Endothelial cell of umbilical vein (primary cell): Measurements from ENCODE around the gene RNF224. TPM values are rescaled to one million over a fixed set of nuclear protein-coding genes. Genes with fewer than 3 reads are reported as not detected.
A peak's percentile ranks its signal among the peaks of the same experiment; 100 is the strongest.

Experiments
- BruUV-seq: library from RNA; stranded (reverse); fragments of 400-500 nt; replicated peaks from 2 replicates; lab custom pipeline; 2021; lab: Mats Ljungman, UMichigan
- CTCF ChIA-PET: fragments of 300-600, 350-600 bp; sonication (Branson Sonifier 250); formaldehyde crosslinking; loops from one replicate; lab custom pipeline; 2021; ENCODE audit warnings: antibody characterized with exemption, inconsistent platforms; lab: Charles Lee
- POLR2A ChIA-PET: fragments of 300-600, 350-600 bp; sonication (Branson Sonifier 250); formaldehyde crosslinking; loops from one replicate; lab custom pipeline; 2021; ENCODE audit warnings: antibody characterized with exemption, inconsistent platforms; lab: Charles Lee
- DNase-seq: peaks from one replicate; pipeline ENCODE4 v3.0.0-alpha.2; 2011; ENCODE audit warnings: low read depth, low spot score
- FAIRE-seq: peaks from 2 replicates; lab custom pipeline; 2011; peaks lifted over from hg19 to GRCh38; lab: Jason Lieb, UNC
- H2AFZ ChIP-seq: 2 replicates; pipeline ENCODE4 v1.6.0; 2012; ENCODE audit warnings: low read depth, low read length, control low read depth, inconsistent platforms
- H3K27ac ChIP-seq: 2 replicates; pipeline ENCODE4 v1.5.1; 2011; ENCODE audit warnings: low read depth, mild to moderate bottlenecking, control low read depth, low read length, moderate library complexity; ENCODE audit not compliant: insufficient read depth
- H3K27me3 ChIP-seq, 2 experiments: 2 replicates each; pipeline versions ENCODE4 v1.6.0 to v1.6.1; 2011; ENCODE audit warnings: low read length in 2 of 2, mixed read lengths in 1 of 2; ENCODE audit not compliant: control insufficient read depth in 2 of 2, insufficient read depth in 2 of 2
- H3K36me3 ChIP-seq, 2 experiments: 2 replicates in 1 of 2; 3 replicates in 1 of 2; pipeline ENCODE4 v1.5.1; 2011; ENCODE audit warnings: low read length in 2 of 2, mild to moderate bottlenecking in 1 of 2, moderate library complexity in 1 of 2; ENCODE audit not compliant: control insufficient read depth in 2 of 2, insufficient read depth in 2 of 2; ENCODE audit errors: extremely low read depth in 1 of 2
- H3K4me1 ChIP-seq: 3 replicates; pipeline ENCODE4 v1.5.1; 2011; ENCODE audit warnings: mild to moderate bottlenecking, low read length; ENCODE audit not compliant: control insufficient read depth, insufficient read depth; ENCODE audit errors: extremely low read depth
- H3K4me2 ChIP-seq: 2 replicates; pipeline ENCODE4 v1.6.1; 2011; ENCODE audit warnings: low read length, control low read depth, mixed read lengths; ENCODE audit not compliant: insufficient read depth
- H3K4me3 ChIP-seq, 3 experiments: fragments of 200-600 bp in 1 of 3; sonication (generic), shearing (Covaris generic) in 1 of 3; replicated peaks in 1 of 3; 2 replicates each; pipeline ENCODE4 v1.5.1; 2011 to 2016; ENCODE audit warnings: control low read depth in 3 of 3, low read length in 3 of 3, mild to moderate bottlenecking in 2 of 3, inconsistent platforms in 1 of 3, low read depth in 1 of 3, moderate library complexity in 1 of 3; ENCODE audit not compliant: insufficient read depth in 1 of 3
- H3K79me2 ChIP-seq: 2 replicates; pipeline ENCODE4 v1.6.0; 2012; ENCODE audit warnings: low read length, inconsistent platforms; ENCODE audit not compliant: control insufficient read depth, insufficient read depth
- H3K9ac ChIP-seq: replicated peaks from 2 replicates; pipeline ENCODE3; 2011; ENCODE audit warnings: low read length, control low read depth; ENCODE audit not compliant: insufficient read depth; ENCODE audit errors: extremely low read depth
- H3K9me1 ChIP-seq: replicated peaks from 3 replicates; pipeline ENCODE4 v1.6.0; 2011; ENCODE audit warnings: mild to moderate bottlenecking, low read length; ENCODE audit not compliant: control insufficient read depth, insufficient read depth; ENCODE audit errors: extremely low read depth
- H3K9me3 ChIP-seq: replicated peaks from 2 replicates; pipeline ENCODE4 v1.5.1; 2012; ENCODE audit warnings: low read length, inconsistent platforms; ENCODE audit not compliant: control insufficient read depth, insufficient read depth
- H4K20me1 ChIP-seq: replicated peaks from 2 replicates; pipeline ENCODE3; 2011; ENCODE audit warnings: mild to moderate bottlenecking, low read length; ENCODE audit not compliant: control insufficient read depth, insufficient read depth; ENCODE audit errors: extremely low read depth
- CTCF ChIP-seq, 2 donors: IDR thresholded peaks; 1 replicate in 1 of 2; 2 replicates in 1 of 2; pipeline ENCODE4 v1.5.1; 2011; ENCODE audit warnings: low read length in 2 of 2, mild to moderate bottlenecking in 2 of 2, moderate library complexity in 2 of 2, control low read depth in 1 of 2, inconsistent platforms in 1 of 2, low read depth in 1 of 2; ENCODE audit not compliant: insufficient read depth in 1 of 2; ENCODE audit errors: extremely low read depth in 1 of 2
- EZH2 ChIP-seq: IDR thresholded peaks from 2 replicates; pipeline ENCODE4 v1.6.1; 2012; ENCODE audit warnings: borderline replicate concordance, low read depth, mild to moderate bottlenecking, moderate library complexity, low read length, inconsistent platforms; ENCODE audit not compliant: severe bottlenecking
- FOS ChIP-seq: IDR thresholded peaks from 2 replicates; pipeline ENCODE4 v1.6.1; 2011; ENCODE audit warnings: mild to moderate bottlenecking, low read length, moderate library complexity, borderline replicate concordance; ENCODE audit not compliant: insufficient read depth
- GATA2 ChIP-seq: IDR thresholded peaks from 2 replicates; pipeline ENCODE4 v1.7.0; 2011; ENCODE audit warnings: low read depth, mild to moderate bottlenecking, moderate library complexity, mixed read lengths, low read length; ENCODE audit not compliant: insufficient read length, insufficient read depth
- JUN ChIP-seq: IDR thresholded peaks from 2 replicates; pipeline ENCODE4 v1.6.1; 2011; ENCODE audit warnings: borderline replicate concordance, low read depth; ENCODE audit not compliant: insufficient read length, insufficient read depth
- MAX ChIP-seq: IDR thresholded peaks from 2 replicates; pipeline ENCODE4 v1.6.1; 2011; ENCODE audit not compliant: insufficient read depth, insufficient read length
- MYC ChIP-seq: IDR thresholded peaks from one replicate; pipeline ENCODE4 v1.6.1; 2011; ENCODE audit warnings: mild to moderate bottlenecking, low read depth, low read length
- POLR2A ChIP-seq: IDR thresholded peaks from 2 replicates; pipeline ENCODE4 v1.6.1; 2012; ENCODE audit warnings: low read depth, mild to moderate bottlenecking, control low read depth, low read length
- POLR2AphosphoS5 ChIP-seq: IDR thresholded peaks from 2 replicates; pipeline ENCODE4 v1.6.1; 2012; ENCODE audit warnings: low read depth, mild to moderate bottlenecking, control low read depth, low read length, moderate library complexity; ENCODE audit not compliant: insufficient read depth
- dilution Hi-C: fragments of 300-500 bp; cut with MboI; formaldehyde crosslinking; loops from one replicate; pipeline ENCODE4 v1.15.0; 2019; ENCODE audit warnings: low sequenced_read_pairs; ENCODE audit not compliant: extremely low pct_ligation_motif_present
- intact Hi-C: fragments of 100-400 bp; cut with micrococcal nuclease; formaldehyde crosslinking; loops from one replicate; pipeline ENCODE4 v1.10.0; 2022
- polyA plus RNA-seq, 4 experiments: library from polyadenylated mRNA; depleted of rRNA in 3 of 4; stranded (reverse) in 3 of 4; unstranded in 1 of 4; fragments of >200 nt; gene quantifications; 2 replicates each; pipeline versions ENCODE4 v1.2.1 to v1.2.3, GENCODE V29; 2011 to 2012; ENCODE audit warnings: missing spikeins in 1 of 4
- total RNA-seq: library from RNA; stranded (reverse); gene quantifications from 2 replicates; pipeline ENCODE4 v1.2.3, GENCODE V29; 2021

The RNF224 gene
- total and polyA plus RNA-seq, 2 donors (not counting 3 experiments of a cell fraction or from before 2014, with no cell fraction given) = not detected

DNA sequence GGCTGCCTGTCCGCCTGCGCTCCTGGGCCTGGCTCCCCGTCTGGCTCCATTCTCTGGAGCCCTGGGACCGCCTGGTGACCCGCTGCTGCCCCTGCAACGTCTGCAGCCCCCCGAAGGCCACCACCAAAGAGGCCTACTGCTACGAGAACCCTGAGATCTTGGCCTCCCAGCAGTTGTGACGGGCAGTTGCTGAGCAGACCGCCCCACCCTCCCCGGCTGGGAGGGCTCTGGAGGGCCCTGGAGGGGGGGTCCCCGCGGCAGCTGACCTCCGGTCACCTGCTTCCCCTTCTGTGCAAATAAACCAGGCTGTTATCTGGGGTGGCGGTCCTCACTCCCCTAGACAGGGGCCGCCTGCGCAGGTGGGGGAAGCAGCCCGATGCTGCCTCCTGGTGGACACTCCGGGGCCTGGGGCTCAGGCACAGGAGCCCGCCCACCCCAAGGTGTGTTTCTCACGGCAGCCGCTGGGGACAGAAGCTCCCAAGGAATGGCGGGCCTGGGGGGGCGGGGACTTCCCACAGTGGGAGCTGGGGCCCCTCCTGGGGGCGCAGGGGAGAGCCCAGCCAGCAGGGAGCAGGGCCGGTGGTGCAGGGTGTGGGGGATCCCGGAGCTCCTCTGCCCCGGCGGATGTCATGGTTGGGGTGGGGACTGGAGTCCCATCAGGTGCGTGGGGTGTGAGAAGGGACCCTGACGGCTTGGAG lies 9.1 kb downstream of the RNF224 start:
- ChIA-PET CTCF (interaction anchor here (0.6 to 2.5 kb wide), 68 partner anchors 9 to 782 kb away, joined by 3 to 63 read pairs (median 4); partner anchors contain the start of genes CYSRT1, MAN1B1, NDOR1 and NELFB), POLR2A (interaction anchor here (0.6 kb wide), 4 partner anchors 32 to 149 kb away, joined by 3 to 4 read pairs (median 3); partner anchors contain the start of gene MAN1B1)
- Histone ChIP-seq H3K9me1 (no peaks in the 10 kb centered on the region), H3K27me3 (no peaks in the 10 kb centered on the region), H3K9ac (no peak overlapping the region), H3K36me3 (no peaks in the 10 kb centered on the region), H3K79me2 (peaks cover 4% of the 10 kb centered on the region), H3K4me3 (no peak overlapping the region), H3K4me1 (no peaks in the 10 kb centered on the region), H3K27ac (no peak overlapping the region), H2AFZ (no peak overlapping the region), H3K4me2 (no peak overlapping the region), H3K9me3 (no peaks in the 10 kb centered on the region), H4K20me1 (no peaks in the 10 kb centered on the region)
- dilution Hi-C loops (no loop called here), intact Hi-C loops (loop anchor here (1.0 to 5.0 kb wide), 3 partner anchors 14 to 449 kb away; partner anchors contain the start of gene RNF208)
- DNase-seq = peak; percentile 77
- no peak for TF ChIP-seq EZH2
- TF ChIP-seq JUN = no peak
- TF ChIP-seq FOS = no peak
- no peak for TF ChIP-seq POLR2A
- TF ChIP-seq MYC = no peak
- no peak for TF ChIP-seq MAX
- peak; percentile 97 to 99 for TF ChIP-seq CTCF (IDR thresholded peaks at IDR 0.05; ENCODE audit: extremely low read depth in 1 of 2, insufficient read depth in 1 of 2, low read depth in 1 of 2, low read length in 2 of 2)
- peak; percentile 33 for TF ChIP-seq POLR2AphosphoS5
- TF ChIP-seq GATA2 = no peak
- BruUV-seq = no TSS peak
- peak; percentile 82 for FAIRE-seq
